NCI-H226 (cell line): ENCODE data around the gene POLR2E.

ENCODE experiments used
- DNase-seq: peaks from one replicate; pipeline ENCODE4 v3.0.0-alpha.2; 2015

POLR2E gene

DNA sequence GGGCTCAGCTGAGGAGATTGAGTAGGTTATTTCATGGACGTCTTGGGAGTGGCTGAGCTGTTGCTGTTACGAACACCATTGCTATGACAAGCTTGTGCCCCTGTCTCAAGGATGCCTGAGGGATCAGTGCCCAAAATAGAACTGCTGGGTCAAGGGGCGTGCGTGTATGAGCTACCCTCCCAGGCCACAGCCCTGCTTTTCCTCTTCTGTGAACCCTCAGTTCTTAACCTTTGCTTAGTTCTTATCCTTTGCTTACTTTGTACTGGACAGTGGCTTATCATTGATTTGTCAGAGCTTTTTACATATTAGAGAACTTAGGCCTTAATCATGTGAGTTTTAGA lies 19.2 kb downstream of the POLR2E start:
- DNase-seq, result no peak

DNA sequence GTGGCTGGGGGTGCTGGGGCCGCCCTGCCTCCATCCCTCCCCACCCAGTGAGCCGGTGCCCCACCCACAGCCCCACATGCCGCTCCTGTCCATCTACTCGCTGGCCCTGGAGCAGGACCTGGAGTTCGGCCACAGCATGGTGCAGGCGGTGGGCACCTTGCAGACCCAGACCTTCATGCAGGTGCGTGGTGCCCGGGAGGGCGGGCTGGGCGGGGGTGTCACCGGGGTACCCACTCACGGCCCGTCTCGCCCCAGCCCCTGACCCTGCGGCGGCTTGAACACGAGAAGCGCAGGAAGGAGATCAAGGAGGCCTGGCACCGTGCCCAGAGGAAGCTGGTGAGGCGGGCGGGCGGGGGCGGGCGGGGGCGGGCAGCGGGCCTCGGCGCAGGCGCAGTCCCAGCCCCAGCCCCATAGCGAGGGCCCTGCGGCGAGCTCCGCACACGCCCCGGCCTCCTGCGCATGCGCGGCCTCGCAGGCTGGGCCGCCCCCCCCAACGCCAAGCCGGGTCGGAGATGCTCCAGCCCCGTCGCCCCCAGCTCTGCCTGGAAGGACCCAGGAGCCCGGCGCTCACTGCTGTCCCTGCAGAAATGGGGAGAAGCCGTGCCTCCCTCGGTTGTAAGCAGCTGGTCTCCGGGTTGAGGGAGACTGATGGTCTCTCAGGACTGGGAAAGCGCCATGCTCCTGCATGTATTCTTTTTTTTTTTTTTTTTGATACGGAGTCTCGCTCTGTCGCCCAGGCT lies 20.5 kb downstream of the POLR2E start:
- no peak for DNase-seq

DNA sequence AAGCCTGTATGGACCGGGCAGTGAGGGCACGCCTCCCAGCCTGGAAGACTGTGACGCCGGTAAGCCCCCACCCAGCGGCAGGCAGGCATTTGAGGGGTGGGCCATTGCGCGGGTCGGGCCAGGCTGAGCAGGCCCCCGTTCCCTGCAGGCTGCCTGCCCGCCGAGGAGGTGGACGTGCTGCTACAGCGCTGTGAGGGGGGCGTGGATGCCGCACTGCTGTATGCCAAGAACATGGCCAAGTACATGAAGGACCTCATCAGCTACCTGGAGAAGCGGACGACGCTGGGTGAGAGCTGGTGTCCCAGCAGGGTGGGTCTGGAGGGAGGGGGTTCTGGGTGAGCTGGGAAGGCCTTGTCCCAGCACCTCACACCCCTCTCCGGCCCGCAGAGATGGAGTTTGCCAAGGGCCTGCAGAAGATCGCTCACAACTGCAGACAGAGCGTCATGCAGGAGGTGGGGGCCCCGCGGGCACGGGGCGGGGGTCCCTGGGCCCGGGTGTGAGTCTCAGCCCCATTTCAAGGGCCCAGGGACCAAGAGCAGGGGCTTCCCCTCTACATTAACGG lies 21.1 kb downstream of the POLR2E start:
- DNase-seq, result no peak

DNA sequence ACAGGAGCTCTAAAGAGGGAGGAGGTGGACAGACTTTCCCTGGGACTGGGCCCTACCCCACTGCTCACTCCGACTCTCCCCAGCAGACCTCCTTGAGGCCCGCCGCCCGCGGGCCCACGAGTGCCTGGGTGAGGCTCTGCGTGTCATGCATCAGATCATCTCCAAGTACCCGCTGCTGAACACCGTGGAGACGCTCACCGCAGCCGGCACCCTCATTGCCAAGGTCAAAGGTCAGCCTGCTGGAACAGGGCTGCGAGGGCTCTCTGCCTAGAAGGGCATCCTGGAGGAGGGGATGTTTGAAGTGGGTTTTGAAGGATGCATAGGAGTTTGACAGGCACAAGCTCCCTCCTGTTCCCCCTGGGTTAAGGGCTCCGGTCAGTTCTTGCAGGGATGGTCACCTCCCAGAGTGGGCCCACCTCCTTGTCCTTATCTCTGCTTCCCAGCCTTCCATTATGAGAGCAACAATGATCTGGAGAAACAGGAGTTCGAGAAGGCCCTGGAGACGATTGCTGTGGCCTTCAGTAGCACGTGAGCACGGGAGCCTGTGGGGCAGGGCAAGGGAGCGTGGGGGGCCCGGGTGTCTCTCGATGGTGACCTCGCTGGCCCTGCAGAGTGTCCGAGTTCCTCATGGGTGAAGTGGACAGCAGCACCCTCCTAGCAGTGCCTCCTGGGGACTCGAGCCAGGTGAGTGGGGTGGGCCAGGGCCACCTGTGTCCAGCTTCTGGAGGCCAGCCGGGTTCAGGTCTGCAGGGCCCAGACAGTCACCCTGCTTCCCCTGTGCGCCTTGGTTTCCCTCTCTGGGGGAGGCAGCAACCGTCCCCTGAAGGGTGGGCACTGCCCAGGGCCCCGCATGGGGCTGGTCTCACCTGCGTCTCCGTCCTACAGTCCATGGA lies 21.9 kb downstream of the POLR2E start:
- DNase-seq, result no peak

DNA sequence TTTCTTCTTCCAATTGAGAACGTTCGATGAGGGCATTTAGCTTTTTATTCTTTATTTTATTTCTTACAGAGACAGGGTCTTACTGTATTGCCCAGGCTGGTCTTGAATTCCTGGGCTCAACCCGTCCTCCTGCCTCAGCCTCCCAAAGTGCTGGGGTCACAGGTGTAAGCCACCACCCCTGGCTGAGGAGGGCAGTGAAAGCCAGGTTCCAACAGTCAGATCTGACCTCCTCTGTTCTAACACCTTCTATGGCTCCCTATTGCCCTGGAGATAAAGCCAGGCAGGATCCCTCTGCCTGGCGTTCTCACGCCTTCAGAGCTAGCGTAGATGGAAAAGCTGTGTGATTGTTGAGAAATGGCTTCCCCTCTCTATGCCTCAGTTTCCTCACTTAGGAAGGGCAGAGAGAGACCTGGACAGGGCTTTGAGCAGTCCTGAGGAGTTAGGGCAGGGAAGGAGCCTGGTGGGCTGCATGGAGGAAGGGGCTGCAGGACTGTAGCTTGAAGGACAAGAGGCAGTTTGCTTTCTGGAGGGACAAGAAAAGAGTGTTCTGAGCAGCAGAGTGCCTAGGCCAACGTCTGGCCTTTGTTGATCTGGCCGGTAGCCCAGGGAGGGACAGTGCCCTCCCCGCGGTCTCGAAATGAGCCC lies 22.7 kb downstream of the POLR2E start:
- no peak for DNase-seq

DNA sequence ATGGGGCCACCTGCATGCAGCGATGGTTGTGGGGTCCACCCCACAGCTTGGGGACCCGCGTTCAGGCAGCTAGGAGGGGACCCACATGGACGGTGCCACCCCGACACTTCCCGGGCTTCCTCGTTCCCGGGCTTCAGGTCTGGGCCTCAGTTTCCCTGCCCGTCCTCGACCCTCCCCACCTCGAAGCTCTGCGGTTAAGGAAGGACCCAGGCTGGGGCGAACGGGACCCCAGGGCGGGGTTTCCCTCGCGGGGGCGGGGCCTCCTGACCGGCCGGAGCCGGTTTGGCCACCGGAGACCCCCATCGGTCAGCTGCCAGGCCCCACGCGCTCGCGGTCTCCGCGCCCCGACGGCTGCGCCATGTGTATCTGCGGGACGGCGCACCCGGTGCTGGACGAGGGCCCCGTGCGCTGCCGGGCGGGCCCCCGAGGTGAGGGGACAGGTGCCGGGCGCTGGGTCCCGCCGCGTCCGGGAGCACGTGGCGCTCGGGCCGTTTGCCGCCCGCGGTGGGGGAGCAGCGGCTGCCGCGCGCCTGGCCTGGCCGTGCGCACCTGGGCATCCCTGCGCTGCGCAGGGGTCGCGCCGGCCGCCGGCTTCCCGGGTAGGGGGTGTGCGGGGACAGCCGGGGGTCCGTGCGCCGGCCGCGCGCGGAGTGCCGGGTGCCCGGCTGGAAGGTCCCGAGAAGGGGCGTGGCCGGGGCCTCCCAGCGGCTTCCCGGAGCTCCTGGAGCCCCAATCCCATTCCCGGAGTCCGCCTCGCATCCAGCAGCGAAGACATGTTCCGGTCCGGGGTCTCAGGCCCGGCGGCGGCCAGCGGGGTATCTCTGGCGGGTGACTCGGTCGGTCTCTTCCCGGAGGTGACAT lies 24.0 kb downstream of the POLR2E start:
- no peak for DNase-seq

DNA sequence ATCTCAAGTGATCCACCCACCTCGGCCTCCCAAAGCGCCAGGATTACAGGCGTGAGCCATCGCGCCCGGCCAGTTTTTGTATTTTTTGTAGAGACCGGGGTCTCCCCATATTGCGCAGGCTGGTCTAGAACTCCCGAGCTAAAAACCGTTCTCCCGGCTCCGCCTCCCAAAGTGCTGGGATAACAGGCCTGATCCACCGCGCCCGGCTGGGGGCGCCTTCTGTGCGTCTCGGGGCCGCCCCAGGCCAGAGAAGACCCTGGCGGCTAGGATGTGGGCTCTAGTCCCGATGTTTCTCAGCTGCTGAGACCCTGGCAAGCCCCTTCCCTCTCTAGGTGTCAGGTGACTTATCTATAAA lies 24.6 kb downstream of the POLR2E start:
- DNase-seq, result no peak

DNA sequence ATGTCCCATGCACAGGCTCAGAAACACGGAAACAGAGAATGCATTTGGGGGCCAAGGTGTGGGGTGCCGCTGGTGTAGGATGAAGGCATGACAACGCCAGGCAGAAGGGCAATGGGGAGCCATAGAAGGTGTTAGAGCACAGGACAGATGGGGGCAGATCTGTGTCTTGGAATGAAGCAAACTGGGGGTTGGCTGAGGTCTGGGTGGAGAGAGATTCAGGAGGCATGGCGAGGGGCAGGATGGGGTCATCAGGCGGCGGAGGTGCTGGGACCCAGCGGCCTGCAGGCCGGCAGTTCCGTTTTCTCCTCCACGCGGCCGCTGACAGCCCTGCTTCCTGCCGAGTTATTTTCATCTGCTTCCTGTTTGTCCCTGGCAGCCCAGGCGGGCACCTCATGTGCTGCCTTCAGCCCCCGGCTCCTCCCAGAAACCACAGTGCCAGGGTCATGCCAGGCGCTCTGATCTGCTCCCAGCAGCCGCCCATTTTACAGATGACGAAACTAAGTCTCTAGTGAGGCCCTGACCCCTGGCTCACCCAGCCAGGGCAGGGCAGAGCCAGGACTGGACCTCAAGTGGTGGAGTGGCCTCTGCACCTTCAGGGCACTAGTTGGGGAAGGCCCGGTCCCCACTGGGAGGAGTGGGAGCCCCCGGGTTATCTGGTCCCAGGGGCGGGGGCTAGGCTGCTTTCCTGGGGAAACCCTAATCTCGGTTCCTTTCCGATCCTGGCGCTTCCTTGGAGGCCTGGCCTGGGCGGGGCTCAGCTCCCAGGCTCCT lies 26.0 kb downstream of the POLR2E start:
- DNase-seq, result no peak

DNA sequence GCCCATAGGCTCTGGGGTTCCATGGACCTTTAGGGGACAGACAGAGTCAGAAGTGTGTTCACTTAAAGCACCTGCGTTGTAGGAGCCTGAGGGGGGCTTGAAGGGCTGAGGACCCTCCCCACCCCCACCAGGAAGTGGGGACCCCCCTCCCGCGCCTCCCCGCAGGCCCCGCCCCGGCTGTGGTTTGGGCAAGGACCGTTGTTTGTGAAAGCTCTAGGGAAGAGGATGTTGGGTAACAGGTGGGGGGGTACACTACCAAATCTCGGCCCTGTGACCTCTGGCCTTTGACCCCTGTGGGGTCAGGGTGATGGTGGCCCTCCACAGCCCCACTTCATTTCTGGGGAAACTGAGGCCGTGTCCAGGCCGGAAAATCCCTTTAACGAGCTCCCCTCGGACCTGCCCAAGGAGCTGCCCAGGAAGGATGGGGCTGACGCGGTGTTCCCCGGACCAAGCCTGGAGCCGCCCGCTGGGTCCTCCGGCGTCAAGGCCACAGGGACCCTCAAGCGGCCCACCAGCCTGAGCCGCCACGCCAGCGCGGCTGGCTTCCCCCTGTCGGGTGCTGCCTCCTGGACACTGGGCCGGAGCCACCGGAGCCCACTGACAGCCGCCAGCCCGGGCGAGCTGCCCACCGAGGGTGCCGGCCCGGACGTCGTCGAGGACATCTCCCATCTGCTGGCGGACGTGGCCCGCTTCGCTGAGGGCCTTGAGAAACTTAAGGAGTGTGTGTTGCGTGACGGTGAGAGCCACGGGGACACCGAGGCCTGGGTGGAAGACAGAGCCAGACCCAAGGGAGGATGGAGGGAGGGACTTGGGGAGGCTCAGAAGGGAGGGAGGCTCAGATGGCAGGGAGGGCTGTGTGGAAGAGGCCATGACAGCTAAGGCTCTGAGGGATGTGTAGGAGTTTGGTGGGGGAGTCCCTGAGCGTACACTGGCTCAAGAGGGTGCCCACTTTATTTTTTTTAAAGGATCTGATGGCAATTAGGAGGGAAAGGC lies 26.9 kb downstream of the POLR2E start:
- DNase-seq, result no peak

DNA sequence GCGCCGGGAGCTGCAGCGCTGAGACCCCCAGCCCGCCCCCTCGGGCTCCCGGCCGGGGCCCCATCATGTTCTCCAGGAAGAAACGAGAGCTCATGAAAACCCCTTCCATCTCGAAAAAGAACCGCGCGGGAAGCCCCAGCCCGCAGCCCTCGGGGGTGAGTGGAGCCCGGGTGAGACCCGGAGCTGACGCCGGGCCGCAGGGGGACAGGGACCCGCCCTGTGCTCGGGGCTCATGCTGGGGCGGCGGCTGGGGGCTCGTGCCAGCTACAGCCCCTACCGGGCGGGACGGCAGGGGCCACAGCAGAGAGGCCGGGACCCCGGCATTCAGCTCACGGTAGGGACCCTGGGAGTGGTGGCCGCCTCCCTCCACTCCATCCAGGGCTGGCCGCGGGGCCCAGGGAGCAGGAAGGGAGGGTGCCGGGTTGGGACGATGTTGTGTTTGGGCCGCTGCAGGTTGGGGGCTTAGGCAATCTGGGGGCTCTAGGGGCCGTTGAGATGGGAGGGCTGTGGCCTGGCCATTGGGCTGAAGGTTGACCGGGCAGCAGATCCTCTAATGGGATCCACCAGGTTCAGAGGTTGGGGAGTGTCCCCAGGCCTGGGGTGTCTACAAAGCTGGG lies 27.7 kb downstream of the POLR2E start:
- no peak for DNase-seq

DNA sequence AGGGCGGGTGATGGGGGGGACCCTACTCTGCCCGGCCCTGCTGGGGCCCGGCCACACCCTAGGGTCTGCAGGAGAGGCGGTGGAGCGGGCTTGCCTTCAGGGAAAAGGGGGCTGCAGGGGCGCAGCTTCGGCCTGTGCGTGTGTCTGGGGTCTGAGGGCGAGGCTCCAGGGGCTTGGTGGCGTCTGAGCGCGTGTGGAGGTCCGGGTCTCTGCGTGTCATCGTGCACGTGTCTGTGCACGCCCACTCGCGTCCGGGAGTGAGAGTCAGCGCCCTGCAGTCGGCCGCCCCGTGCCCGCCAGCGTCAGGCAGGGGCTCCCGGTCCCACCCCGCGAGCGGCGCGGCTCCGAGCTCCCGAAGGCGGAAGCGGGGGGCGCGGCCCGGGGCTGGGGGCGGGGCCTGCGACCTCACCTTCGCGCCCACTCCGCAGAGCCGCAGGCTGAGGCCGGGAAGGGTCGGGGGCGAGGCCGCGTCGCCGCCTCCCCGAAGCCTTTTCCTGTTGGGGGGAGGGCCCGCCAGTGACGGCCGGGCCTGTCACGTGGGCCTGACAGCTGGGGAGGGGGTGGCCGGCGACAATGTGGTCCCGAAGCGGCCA lies 28.3 kb downstream of the POLR2E start, which contains the start of gene ARHGAP45:
Gene ARHGAP45 (plus strand): TSS at position 420 of the 593 bp plus-strand sequence. CDS start 239 bp downstream, outside the sequence.
- DNase-seq, result peak; percentile 68

DNA sequence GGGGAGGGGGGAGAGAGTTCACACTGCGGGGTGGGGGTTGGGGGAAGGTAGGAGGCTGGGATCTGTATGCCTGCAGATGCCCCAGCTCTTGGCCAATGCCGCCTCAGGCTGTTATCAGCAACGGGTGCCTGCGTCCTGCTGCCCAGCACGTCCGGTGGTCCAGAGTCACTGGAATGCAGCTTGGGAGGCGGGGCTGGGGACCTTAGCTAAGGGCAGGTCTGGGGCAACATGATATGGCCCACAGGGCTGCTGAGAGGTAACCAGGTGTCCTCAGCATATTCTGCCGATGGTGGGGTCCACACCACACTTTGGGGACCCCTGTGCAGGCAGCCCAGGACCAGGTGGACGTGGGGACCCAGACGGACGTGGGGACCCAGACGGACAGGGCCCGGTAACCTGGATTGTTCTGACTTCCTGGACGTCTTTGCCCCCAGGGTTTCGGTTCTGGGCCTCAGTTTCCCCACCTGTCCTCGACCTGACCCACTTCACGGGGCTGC lies 28.9 kb downstream of the POLR2E start:
- peak; percentile 80 for DNase-seq

DNA sequence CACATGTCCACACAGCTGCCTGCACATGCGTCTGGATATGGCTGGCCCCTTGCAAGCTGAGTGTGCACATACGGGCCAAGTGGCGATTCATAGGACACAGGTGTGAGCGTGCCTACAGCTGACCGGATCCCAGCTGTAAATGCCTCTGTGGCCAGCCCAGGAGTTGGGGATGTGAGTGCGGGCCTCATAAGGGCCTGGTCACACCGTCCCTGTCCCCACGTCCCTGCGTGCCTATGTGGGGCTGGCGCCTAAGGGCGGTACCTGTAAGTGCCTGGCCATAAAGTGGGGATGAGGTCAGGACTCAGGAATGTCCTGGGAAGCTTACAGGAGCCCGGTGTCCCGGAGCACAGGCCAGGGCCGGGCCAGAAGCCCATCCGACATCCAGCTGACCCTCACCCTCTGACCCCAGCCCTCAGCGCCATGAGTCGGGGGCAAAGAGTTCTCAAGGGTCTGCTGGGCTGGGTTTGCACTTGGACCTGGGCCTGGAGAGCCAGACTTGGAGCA lies 29.5 kb downstream of the POLR2E start:
- DNase-seq, result peak; percentile 60

DNA sequence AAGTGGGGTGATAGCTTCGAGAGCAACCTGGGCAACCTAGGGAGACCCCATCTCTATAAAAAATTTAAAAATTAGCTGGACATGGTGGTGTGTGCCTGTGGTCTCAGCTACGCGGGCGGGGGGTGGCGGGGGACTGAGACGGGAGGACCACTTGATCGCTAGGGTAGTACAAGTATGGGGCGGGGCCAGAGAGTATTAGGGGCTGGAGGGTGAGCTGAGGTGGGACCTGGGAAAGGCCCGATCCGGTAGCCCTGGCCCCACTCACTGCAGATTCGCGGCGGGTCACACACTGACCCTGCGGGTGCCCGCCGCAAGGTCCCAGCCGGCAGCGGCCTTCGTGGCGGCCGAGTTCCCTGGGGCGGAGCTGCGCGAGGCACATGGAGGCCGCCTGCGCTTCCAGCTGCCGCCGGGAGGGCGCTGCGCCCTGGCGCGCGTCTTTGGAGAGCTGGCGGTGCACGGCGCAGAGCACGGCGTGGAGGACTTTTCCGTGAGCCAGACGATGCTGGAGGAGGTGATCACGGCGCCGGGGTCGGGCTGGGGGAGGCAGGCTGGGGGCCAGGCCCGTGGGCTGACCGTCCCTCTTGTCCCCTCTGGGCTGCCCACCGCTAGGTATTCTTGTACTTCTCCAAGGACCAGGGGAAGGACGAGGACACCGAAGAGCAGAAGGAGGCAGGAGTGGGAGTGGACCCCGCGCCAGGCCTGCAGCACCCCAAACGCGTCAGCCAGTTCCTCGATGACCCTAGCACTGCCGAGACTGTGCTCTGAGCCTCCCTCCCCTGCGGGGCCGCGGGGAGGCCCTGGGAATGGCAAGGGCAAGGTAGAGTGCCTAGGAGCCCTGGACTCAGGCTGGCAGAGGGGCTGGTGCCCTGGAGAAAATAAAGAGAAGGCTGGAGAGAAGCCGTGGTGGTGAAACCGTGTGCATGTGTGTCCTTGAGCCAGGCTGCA lies 30.2 kb downstream of the POLR2E start:
- DNase-seq, result peak; percentile 83

DNA sequence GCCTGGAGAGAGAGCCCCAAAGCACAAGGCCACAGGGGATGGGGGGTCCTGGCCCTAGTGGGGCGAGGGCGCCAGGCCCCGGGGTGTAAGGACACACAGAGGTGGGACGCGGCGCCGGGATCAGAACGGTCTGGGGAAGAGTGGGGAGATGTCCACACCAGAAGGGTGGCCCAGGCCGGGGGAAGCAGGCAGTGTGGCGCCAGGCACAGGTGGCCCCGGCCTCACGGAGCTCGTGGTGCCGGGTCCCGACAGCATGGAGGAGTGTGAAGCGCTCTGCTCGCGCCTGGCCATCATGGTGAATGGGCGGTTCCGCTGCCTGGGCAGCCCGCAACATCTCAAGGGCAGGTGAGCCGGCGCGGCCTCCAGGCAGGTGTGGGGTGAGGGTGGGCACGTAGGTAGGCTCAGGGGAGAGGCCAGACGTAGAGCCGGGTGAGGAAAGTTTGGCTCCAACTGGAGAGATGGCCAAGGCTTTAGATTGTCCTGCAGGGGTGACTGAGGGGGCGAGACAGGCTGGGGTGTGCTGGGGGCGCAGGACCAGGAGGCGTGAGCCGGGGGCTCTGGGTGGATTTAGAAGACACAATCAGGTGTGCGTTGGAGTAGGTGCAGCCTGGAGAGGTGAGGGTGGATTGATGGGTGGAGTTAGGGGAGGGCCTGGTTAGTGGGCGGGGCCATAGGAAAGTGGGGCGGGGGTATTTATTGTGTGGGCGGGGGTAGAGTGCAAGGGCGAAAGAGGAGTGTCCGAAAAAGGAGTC lies 31.1 kb downstream of the POLR2E start:
- DNase-seq, result no peak

DNA sequence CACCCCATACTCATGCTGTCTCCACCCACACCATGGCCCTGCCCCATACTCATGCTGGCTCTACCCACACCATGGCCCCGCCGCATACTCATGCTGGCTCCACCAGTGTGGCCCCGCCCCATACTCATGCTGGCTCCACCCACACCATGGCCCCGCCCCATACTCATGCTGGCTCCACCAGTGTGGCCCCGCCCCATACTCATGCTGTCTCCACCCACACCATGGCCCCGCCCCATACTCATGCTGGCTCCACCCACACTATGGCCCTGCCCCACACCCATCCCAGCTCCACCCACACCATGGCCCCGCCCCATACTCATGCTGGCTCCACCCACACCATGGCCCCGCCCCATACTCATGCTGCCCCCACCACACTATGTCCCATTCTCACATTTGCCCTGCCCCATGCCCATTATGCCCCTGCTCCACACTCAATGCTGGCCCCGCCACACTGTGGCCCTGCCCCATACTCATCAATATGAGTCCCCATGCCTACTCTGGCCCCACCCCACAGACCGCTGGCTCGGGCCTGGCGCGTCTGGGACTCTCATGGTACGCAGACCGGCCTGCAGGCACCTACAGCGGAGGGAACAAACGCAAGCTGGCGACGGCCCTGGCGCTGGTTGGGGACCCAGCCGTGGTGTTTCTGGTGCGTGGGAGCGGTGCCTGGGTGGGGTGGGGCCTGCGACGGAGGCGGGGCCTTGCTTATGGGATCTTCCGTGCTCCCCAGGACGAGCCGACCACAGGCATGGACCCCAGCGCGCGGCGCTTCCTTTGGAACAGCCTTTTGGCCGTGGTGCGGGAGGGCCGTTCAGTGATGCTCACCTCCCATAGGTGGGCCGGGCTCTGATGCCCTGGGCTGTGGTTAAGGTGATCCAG lies 31.9 kb downstream of the POLR2E start:
- no peak for DNase-seq
